ENCODE results near the gene GALNT16.

Gene GALNT16

GRCh38 chr14:69317780-69318179 is 57.8 kb downstream of the GALNT16 start:
- DNase-seq (ENCODE audit: low read depth), result no peak

GRCh38 chr14:69318241-69318640 is 58.3 kb downstream of the GALNT16 start:
- no peak for DNase-seq (ENCODE audit: low read depth)

GRCh38 chr14:69318901-69319475 is 59.0 kb downstream of the GALNT16 start:
- no peak for DNase-seq (ENCODE audit: low read depth)

GRCh38 chr14:69319911-69320310 is 60.0 kb downstream of the GALNT16 start:
- no peak for DNase-seq (ENCODE audit: low read depth)

GRCh38 chr14:69320581-69321365 is 60.8 kb downstream of the GALNT16 start:
- no peak for DNase-seq (ENCODE audit: low read depth)

GRCh38 chr14:69321601-69322330 is 61.8 kb downstream of the GALNT16 start:
- no peak for DNase-seq (ENCODE audit: low read depth)

- no peak for DNase-seq (ENCODE audit: low read depth)
These were observed 63.5 kb downstream of the GALNT16 start for GRCh38 chr14:69323266-69323998.

DNA sequence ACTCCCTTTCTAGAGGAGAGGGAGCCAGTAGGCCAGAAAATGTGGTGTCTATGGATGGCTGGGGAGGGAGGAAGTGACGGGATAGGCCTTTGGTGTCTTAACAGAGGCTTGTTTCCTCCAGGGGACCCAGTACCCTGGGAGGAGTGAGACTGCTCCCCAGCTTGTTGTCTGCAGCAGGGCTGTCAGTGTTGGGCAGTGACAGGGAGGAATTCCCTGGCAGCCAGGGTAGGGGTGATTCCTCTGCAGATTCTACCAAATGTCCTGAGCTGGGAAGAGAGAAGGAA is 64.0 kb downstream of the GALNT16 start:
- DNase-seq (ENCODE audit: low read depth), result no peak

- DNase-seq (ENCODE audit: low read depth), result no peak
These were observed 64.5 kb downstream of the GALNT16 start for GRCh38 chr14:69324341-69324931.

- DNase-seq (ENCODE audit: low read depth), result no peak
These were observed 65.1 kb downstream of the GALNT16 start for GRCh38 chr14:69325086-69325485.

GRCh38 chr14:69325646-69326265 is 65.8 kb downstream of the GALNT16 start:
- DNase-seq (ENCODE audit: low read depth), result no peak

DNA sequence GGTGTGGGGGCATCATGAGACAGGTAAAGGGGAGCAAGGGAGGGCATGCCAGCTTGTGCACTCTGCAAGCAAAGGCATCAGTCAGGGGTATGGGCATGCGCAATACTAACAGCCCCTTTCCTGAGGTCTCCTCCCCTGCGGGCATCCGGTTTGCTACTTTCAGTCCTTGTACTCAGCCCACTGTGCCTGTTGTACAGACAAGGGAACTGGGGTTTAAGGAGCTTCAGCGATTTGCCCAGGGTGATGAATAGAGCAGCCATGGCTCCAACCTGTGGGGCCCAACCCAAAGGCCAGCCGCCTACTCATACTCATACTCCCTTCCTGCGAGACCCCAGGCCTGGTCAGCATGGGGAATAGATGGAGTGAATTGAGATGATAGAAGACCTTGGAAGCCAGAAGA is 66.7 kb downstream of the GALNT16 start:
- DNase-seq (ENCODE audit: low read depth), result no peak

DNA sequence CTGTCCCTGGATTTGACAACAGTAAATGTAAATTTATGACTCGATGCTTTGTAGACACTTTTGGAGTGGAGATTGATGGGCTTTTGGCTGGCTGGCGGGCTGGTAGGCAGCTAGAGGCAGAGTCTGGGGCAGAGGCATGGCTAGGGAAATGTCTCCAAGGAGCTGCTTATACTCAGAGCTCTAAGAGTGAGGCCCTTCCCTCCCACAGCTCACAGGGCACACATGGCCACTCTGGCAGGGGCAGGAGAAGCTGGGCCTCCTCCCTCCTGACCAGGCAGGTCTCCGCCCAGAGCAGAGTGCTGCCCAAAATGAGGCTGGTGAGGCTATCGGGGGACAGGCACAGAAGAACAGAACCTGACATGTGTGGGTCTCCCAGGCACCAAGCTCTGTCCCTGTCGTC is 67.5 kb downstream of the GALNT16 start:
- no peak for DNase-seq (ENCODE audit: low read depth)

- DNase-seq (ENCODE audit: low read depth), result no peak
These were observed 68.4 kb downstream of the GALNT16 start for GRCh38 chr14:69328317-69328716.

GRCh38 chr14:69328765-69329164 is 68.8 kb downstream of the GALNT16 start:
- no peak for DNase-seq (ENCODE audit: low read depth)

DNA sequence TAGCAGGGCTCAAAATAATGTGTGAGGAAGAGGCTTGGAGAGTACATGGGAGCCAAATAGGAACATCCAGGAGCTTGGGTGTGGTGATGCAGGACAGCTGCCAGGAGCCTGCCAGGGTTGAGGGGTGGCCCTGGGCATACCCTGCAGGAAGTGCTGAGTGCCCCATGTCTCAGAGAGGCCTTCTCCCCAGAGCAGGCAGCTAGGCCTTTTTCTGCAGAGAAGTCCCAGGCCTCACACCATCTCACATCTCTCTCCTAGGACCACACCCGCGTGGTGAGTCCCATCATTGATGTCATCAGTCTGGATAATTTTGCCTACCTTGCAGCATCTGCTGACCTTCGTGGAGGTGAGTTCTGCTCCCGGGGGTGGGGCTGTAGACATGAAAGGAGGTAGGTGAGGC is 71.2 kb downstream of the GALNT16 start:
- DNase-seq (ENCODE audit: low read depth), result no peak

DNA sequence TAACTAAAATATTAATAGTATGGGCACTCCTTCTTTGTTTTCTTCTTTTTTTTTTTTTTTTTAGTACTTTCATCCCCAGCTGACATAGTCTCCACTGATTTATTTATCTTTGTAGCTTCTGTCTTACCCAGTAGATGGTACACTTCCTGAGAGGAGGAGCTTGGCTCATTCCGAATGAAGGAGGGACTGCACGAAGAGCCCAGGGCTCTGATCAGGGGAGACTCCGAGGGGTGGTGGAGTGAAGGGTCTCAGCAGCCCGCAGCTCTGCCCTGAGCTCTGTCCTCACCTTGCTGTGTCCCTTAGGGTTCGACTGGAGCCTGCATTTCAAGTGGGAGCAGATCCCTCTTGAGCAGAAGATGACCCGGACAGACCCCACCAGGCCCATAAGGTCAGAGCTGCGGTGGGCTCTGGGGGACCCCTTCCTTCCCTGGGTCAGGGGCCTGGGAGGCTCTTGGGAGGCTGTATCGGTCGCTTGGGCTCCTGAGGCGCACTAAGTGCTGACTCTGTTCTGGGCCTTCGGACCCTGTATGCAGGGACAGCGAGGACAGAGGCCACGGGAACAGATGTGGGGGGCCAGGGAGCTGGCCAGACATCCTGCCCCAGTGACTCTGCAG is 72.9 kb downstream of the GALNT16 start:
- DNase-seq (ENCODE audit: low read depth), result no peak

DNA sequence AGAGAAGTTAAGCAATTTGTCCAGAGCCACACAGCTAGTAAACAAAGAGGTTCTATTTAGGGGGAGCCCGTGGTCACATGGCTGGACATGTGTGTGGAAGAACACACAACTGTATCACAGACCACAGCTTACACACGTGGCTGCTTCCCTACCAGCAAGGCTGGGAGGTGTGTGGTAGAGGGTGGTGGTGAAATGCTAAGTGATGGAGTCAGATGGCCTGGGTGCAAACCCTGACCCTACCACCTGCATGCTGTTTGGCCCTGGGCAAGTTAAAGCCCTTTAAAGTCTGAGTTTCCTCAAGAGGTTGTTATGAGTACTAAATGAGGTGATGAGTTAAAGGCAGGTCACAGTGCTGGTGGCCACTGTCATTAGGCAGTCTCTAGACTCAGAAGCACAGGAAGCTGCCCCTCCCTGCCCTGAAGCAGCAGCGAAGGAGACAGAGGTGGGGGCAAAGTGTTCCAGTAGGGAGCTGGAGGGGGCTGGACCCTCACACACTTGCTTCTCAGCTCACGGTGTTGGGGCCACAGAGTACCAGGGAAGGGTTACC is 73.9 kb downstream of the GALNT16 start:
- DNase-seq (ENCODE audit: low read depth), result no peak

GRCh38 chr14:69334576-69334975 is 74.6 kb downstream of the GALNT16 start:
- no peak for DNase-seq (ENCODE audit: low read depth)

DNA sequence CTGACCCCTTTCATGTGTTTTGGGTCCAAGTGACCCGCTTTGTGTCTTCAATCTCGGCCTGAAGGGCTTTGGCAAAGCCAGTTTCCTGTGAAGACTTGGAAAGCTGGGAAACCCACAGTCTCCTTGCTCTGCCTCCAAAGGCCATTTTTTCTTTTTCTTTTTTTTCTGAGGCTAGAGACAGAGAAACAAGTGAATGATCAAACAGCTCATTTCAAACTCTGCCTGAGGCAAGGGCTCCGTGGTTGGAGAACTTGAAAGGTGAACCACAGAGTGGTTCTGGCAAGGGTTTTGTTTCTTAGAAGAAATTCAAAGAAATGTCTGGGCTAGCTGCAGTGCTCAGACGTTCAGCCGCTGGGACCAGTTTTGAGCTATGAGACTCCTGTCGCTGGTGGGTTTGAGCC is 75.4 kb downstream of the GALNT16 start:
- no peak for DNase-seq (ENCODE audit: low read depth)

DNA sequence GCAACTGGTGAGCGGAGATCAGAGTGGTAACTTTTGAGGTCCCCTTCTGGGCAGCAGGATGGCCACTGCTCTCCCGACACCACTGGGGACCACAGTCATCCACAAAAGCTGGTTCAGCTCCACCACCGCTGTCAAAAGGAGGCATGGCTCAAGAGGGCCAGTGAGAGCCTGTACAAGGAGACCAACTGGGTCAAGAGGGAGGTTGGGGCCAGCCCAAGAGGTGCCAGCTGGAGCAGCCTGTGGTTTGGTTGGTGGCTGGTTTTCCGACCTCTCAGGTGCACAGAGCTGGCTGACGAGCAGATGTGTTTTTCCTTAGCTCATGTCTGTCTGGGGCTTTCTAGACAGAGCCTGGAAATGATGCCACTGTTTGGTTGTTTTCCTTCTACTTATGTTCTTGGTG is 78.0 kb downstream of the GALNT16 start:
- no peak for DNase-seq (ENCODE audit: low read depth)
